SK-N-SH treated with all-trans-retinoic acid at 6 μM for 48 hours (cell line): ENCODE data around the gene CRMP1.

Experiments
- ATAC-seq: fragments of 200-7000 bp; cut with Tn5 transposase; 3 replicates; pipeline ENCODE4 v1.9.1; 2020; ENCODE audit warnings: mild to moderate bottlenecking, moderate library complexity
- ARNTL ChIP-seq: fragments of 450-650 bp; formaldehyde crosslinking; IDR thresholded peaks from 2 replicates; pipeline ENCODE4 v1.5.0; 2020; ENCODE audit warnings: low read depth, mild to moderate bottlenecking, moderate library complexity, borderline replicate concordance
- BACH2 ChIP-seq: fragments of 250-450 bp; sonication (Bioruptor Pico); IDR thresholded peaks from 2 replicates; pipeline ENCODE4 v1.9.0; 2021; ENCODE audit warnings: mild to moderate bottlenecking, borderline replicate concordance
- CREB5 ChIP-seq: fragments of 250-450 bp; sonication (Bioruptor Pico); IDR thresholded peaks from 2 replicates; pipeline ENCODE4 v1.5.1; 2020; ENCODE audit warnings: low read depth, mild to moderate bottlenecking, moderate library complexity
- CSDC2 ChIP-seq: fragments of 250-450 bp; sonication (Bioruptor Pico); IDR thresholded peaks from 2 replicates; pipeline ENCODE4 v1.5.0; 2020; ENCODE audit warnings: mild to moderate bottlenecking, moderate library complexity
- CSRNP3 ChIP-seq: fragments of 250-450 bp; sonication (Bioruptor Pico); IDR thresholded peaks from 2 replicates; pipeline ENCODE4 v1.5.1; 2021; ENCODE audit warnings: mild to moderate bottlenecking, moderate library complexity
- ESRRG ChIP-seq: fragments of 250-450 bp; sonication (Bioruptor Pico); IDR thresholded peaks from 2 replicates; pipeline ENCODE4 v1.6.1; 2021; ENCODE audit warnings: mild to moderate bottlenecking
- GLIS3 ChIP-seq: fragments of 250-450 bp; sonication (Bioruptor Pico); IDR thresholded peaks from 2 replicates; pipeline ENCODE4 v1.5.0; 2020; ENCODE audit warnings: mild to moderate bottlenecking, moderate library complexity
- ISL1 ChIP-seq: fragments of 250-450 bp; sonication (Bioruptor Pico); IDR thresholded peaks from 2 replicates; pipeline ENCODE4 v2.1.2; 2022; ENCODE audit warnings: mild to moderate bottlenecking, moderate library complexity
- OSR1 ChIP-seq: fragments of 250-450 bp; sonication (Bioruptor Pico); IDR thresholded peaks from 2 replicates; pipeline ENCODE4 v1.8.0; 2022; ENCODE audit warnings: moderate library complexity, mild to moderate bottlenecking, inconsistent platforms
- POU6F1 ChIP-seq: fragments of 250-450 bp; sonication (Bioruptor Pico); IDR thresholded peaks from 2 replicates; pipeline ENCODE4 v1.8.0; 2021; ENCODE audit warnings: low read depth, mild to moderate bottlenecking, moderate library complexity, borderline replicate concordance
- PPARA ChIP-seq: fragments of 250-450 bp; sonication (Bioruptor Pico); IDR thresholded peaks from 2 replicates; pipeline ENCODE4 v1.5.0; 2020; ENCODE audit warnings: mild to moderate bottlenecking, borderline replicate concordance
- RARB ChIP-seq: fragments of 250-450 bp; sonication (Bioruptor Pico); IDR thresholded peaks from 2 replicates; pipeline ENCODE4 v1.8.0; 2021; ENCODE audit warnings: mild to moderate bottlenecking, moderate library complexity
- SNAI2 ChIP-seq: fragments of 250-450 bp; sonication (Bioruptor Pico); IDR thresholded peaks from 2 replicates; pipeline ENCODE4 v1.5.0; 2020; ENCODE audit warnings: mild to moderate bottlenecking, moderate library complexity
- TOX ChIP-seq: fragments of 250-450 bp; sonication (Bioruptor Pico); IDR thresholded peaks from 2 replicates; pipeline ENCODE4 v1.8.0; 2021; ENCODE audit warnings: mild to moderate bottlenecking, moderate library complexity, borderline replicate concordance
- TSHZ2 ChIP-seq: fragments of 250-450 bp; sonication (Bioruptor Pico); IDR thresholded peaks from 2 replicates; pipeline ENCODE4 v1.5.0; 2020; ENCODE audit warnings: mild to moderate bottlenecking, moderate library complexity
- ZC3H10 ChIP-seq: fragments of 250-450 bp; sonication (Bioruptor Pico); IDR thresholded peaks from 2 replicates; pipeline ENCODE4 v1.5.1; 2021; ENCODE audit warnings: mild to moderate bottlenecking, moderate library complexity
- ZFP3 ChIP-seq: fragments of 250-450 bp; sonication (Bioruptor Pico); IDR thresholded peaks from 2 replicates; pipeline ENCODE4 v1.5.0; 2020; ENCODE audit warnings: mild to moderate bottlenecking, moderate library complexity
- ZFP30 ChIP-seq: fragments of 450-650 bp; formaldehyde crosslinking; IDR thresholded peaks from 2 replicates; pipeline ENCODE4 v1.5.0; 2022; ENCODE audit warnings: mild to moderate bottlenecking, moderate library complexity
- ZNF565 ChIP-seq: fragments of 450-650 bp; formaldehyde crosslinking; conservative IDR thresholded peaks from 2 replicates; pipeline ENCODE4 v1.5.0; 2020; ENCODE audit warnings: low read depth, mild to moderate bottlenecking, moderate library complexity
- ZNF70 ChIP-seq: fragments of 450-650 bp; formaldehyde crosslinking; IDR thresholded peaks from 2 replicates; pipeline ENCODE4 v1.5.0; 2020; ENCODE audit warnings: mild to moderate bottlenecking, moderate library complexity
- ZNF8 ChIP-seq: fragments of 450-650 bp; formaldehyde crosslinking; IDR thresholded peaks from 2 replicates; pipeline ENCODE4 v1.5.0; 2020; ENCODE audit warnings: mild to moderate bottlenecking, moderate library complexity

CRMP1 gene

GRCh38 chr4:5930456-5930855 is 37.6 kb upstream of the CRMP1 start:
- ATAC-seq: no peak

GRCh38 chr4:5928844-5929420 is 36.0 kb upstream of the CRMP1 start:
- no peak for ATAC-seq
- TF ChIP-seq TSHZ2 (CRISPR knock-in tag): no peak
- no peak for TF ChIP-seq ZFP30 (CRISPR knock-in tag)
- no peak for TF ChIP-seq RARB
- no peak for TF ChIP-seq ARNTL (CRISPR knock-in tag)
- TF ChIP-seq SNAI2: no peak
- TF ChIP-seq PPARA: no peak
- TF ChIP-seq ZFP3 (CRISPR knock-in tag): no peak
- no peak for TF ChIP-seq GLIS3 (CRISPR knock-in tag)
- TF ChIP-seq TOX (CRISPR knock-in tag): no peak
- no peak for TF ChIP-seq ESRRG (CRISPR knock-in tag)

More at GRCh38 chr4:5930456-5930855, 37.6 kb upstream of the CRMP1 start:
- TF ChIP-seq BACH2 (CRISPR knock-in tag): no peak
- TF ChIP-seq ZFP3 (CRISPR knock-in tag): no peak
- no peak for TF ChIP-seq OSR1 (CRISPR knock-in tag)
- no peak for TF ChIP-seq ZC3H10 (CRISPR knock-in tag)
- TF ChIP-seq CSDC2 (CRISPR knock-in tag): no peak
- no peak for TF ChIP-seq ARNTL (CRISPR knock-in tag)
- no peak for TF ChIP-seq GLIS3 (CRISPR knock-in tag)
- no peak for TF ChIP-seq CREB5 (CRISPR knock-in tag)
- no peak for TF ChIP-seq ZNF565 (CRISPR knock-in tag)
- no peak for TF ChIP-seq CSRNP3 (CRISPR knock-in tag)
- no peak for TF ChIP-seq ZFP30 (CRISPR knock-in tag)
- TF ChIP-seq ZNF70 (CRISPR knock-in tag): no peak
- TF ChIP-seq SNAI2: no peak
- no peak for TF ChIP-seq RARB
- TF ChIP-seq ESRRG (CRISPR knock-in tag): no peak

- ATAC-seq: no peak
- no peak for TF ChIP-seq ZNF565 (CRISPR knock-in tag)
- TF ChIP-seq OSR1 (CRISPR knock-in tag): no peak
- no peak for TF ChIP-seq ISL1 (CRISPR knock-in tag)
- TF ChIP-seq BACH2 (CRISPR knock-in tag): no peak
- no peak for TF ChIP-seq RARB
- no peak for TF ChIP-seq GLIS3 (CRISPR knock-in tag)
- no peak for TF ChIP-seq CSRNP3 (CRISPR knock-in tag)
- TF ChIP-seq ESRRG (CRISPR knock-in tag): no peak
- no peak for TF ChIP-seq CREB5 (CRISPR knock-in tag)
- no peak for TF ChIP-seq ZC3H10 (CRISPR knock-in tag)
- no peak for TF ChIP-seq POU6F1
- no peak for TF ChIP-seq CSDC2 (CRISPR knock-in tag)
- no peak for TF ChIP-seq ZNF8 (CRISPR knock-in tag)
- TF ChIP-seq SNAI2: no peak
- no peak for TF ChIP-seq TSHZ2 (CRISPR knock-in tag)
- TF ChIP-seq ZNF70 (CRISPR knock-in tag): no peak
- no peak for TF ChIP-seq ARNTL (CRISPR knock-in tag)
- no peak for TF ChIP-seq ZFP3 (CRISPR knock-in tag)
- no peak for TF ChIP-seq TOX (CRISPR knock-in tag)
Observed at GRCh38 chr4:5928274-5928673, 35.4 kb upstream of the CRMP1 start.
